GM12874 (cell line): ENCODE data around the gene FCHSD2.

Experiments
- TF ChIP-seq, protein P1 (sequence below): IDR thresholded peaks from 2 replicates; pipeline ENCODE4 v1.5.1; 2011; ENCODE audit warnings: low read depth, mild to moderate bottlenecking, control low read depth, low read length, moderate library complexity; ENCODE audit not compliant: insufficient read depth

The FCHSD2 gene

DNA sequence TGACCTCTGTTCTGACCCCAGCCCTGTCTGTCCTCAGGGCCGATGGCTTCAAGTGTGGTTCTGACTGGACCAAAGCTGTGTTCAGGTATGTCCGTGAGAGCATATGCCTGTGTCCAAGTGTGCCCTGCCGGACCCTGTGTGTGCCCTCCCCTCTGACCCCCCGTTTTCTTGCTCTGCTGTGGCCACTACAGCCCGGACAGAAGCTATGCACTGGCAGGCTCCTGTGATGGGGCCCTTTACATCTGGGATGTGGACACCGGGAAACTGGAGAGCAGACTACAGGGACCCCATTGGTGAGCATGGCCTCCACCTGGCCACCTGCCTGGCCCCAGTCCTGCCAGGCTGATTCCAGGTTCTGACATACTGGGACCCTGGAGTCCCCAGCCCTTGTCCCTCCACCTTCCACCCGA is 313.4 kb downstream of the FCHSD2 start:
- TF ChIP-seq, protein P1, sequence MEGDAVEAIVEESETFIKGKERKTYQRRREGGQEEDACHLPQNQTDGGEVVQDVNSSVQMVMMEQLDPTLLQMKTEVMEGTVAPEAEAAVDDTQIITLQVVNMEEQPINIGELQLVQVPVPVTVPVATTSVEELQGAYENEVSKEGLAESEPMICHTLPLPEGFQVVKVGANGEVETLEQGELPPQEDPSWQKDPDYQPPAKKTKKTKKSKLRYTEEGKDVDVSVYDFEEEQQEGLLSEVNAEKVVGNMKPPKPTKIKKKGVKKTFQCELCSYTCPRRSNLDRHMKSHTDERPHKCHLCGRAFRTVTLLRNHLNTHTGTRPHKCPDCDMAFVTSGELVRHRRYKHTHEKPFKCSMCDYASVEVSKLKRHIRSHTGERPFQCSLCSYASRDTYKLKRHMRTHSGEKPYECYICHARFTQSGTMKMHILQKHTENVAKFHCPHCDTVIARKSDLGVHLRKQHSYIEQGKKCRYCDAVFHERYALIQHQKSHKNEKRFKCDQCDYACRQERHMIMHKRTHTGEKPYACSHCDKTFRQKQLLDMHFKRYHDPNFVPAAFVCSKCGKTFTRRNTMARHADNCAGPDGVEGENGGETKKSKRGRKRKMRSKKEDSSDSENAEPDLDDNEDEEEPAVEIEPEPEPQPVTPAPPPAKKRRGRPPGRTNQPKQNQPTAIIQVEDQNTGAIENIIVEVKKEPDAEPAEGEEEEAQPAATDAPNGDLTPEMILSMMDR, result no peak

DNA sequence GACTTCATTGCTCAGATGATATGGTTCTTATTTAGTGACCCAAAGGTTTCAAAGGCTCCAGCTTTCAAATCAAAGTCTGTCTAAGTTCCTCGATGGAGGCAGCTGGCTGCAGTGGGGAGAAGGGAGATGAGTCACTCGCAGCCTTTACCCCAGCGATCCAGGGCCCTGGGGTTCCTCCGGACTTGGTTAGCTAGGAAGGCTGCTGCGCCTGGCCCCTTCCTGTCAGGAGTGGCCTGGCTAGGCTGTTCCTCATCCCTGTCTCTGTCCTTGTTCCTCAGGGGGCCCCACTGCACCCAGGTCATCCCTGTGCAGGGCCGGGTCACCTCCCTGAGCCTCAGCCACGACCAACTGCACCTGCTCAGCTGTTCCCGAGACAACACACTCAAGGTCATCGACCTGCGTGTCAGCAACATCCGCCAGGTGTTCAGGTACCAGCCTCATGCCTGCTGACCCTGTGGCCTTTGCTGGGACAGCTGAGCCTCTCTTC is 314.0 kb downstream of the FCHSD2 start:
- TF ChIP-seq, protein P1, result no peak

DNA sequence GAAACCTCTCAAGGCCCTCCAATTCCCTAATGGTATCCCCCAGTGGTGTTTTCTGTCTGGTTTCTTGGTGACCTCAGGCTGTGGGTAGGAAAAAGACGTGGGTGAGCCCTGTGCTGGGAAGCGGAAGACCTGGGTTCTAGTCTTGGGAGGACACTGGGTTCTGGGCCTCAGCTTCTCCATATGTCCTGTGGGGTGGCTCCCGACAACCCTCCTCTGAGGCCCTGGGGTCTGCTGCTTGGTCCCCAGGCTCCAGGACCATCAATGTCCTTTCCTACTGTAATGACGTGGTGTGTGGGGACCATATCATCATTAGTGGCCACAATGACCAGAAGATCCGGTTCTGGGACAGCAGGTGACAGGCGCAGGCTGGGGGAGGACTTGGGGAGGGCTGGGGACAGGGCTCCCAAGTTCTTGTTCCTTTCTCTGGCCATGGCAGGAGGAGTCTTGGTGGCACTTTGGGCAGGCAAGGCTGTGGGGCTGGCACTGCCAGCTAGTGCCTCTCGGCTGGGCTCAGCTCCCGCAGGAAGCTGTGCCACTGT is 315.1 kb downstream of the FCHSD2 start:
- TF ChIP-seq, protein P1, result no peak

DNA sequence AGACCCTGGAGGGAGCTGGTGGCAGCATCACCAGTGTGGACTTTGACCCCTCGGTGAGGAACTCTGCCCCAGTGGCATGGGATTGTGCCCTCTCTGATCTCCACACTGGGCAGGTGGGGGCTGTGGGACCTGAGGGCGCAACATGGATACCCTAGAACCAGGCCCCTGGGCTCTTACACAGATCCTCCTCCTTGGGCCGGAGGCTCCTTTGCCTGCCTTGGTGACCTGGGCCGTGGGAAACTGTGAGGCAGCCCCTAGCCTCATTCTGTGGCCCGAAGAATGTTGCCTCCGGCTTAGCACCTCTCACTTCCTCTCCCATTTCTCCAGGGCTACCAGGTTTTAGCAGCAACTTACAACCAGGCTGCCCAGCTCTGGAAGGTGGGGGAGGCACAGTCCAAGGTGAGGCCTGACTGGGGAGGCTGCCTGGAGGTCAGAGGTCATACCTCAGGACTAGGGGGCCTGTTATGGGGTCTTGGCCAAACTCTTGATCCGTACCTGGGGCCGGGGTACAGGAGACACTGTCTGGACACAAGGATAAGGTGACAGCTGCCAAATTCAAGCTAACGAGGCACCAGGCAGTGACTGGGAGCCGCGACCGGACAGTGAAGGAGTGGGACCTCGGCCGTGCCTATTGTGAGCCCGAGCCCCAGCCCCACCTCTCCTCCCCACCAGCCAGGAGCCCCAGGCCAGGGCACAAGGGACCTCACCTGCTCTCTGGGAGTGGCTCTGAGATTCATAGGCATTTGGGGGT is 315.8 kb downstream of the FCHSD2 start:
- TF ChIP-seq, protein P1, result no peak

DNA sequence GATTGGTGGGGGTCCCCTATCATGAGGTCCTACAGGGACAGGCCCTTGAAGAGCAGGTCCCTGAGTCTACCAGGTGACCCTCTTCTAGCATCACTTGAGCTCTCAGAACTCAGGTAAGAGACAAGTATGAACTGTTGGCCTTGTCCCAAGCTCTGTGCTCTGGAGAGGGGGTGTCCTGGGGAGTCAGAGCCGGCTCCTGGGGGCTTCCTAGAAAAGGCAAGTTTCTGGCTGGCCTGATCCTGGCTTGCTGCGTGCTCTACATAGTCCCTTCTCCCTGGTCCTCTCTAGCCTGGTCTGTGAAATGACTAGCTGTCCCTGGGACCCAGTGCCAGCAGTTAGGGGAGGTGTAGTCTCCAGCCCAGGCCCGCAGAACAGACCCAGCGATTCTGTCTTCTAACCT is 316.5 kb downstream of the FCHSD2 start:
- TF ChIP-seq, protein P1, result no peak

DNA sequence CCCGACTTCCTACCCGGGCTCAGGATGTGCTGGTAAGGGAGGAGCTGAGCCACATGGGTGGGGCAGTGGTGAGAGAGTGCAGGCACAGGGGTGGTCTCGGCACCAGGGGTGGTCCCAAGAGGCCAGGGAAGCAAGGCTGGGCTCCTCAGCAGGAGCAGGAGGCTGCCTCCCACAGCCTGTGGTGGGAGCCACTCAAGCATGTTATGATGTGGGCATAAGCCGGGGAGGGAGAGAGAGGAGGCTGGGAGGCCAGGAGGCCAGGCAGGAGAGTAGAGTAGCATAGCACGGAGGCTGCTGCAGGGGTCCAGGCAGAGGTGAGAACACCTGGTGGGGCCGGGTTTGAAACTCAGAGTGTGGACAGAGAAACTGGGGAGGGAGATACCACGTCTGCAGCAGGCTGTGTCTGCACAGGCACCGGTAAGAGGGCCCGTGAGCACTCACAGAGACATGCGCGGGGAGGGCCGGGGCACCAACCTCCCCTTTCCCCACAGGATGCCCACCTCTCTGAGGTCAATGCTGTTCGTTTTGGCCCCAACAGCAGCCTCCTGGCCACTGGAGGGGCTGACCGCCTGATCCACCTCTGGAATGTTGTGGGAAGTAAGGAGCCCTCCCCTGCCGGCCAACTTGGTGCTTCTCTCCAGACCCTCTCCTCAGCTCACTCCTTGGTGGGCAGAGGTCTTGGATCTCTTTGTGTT is 317.2 kb downstream of the FCHSD2 start:
- TF ChIP-seq, protein P1, result no peak

DNA sequence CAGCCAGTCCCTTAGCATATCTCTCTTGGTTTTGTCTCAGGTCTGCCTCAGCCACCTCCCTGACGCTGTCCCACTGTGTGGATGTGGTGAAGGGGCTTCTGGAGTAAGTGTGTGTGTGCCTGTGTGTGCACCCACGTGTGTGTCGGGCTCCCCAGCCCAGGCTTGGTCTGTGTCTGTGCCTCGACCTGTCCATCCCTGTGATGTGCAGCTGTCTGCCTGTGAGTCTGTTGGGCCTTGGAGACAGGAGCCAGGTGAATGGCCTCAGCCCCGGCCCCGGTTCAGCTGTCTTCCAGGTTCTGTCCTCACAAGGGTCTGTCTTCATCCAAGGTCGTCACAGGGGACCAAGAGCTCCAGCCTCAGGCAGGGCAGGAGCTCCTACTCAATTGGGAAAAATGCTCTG is 318.1 kb downstream of the FCHSD2 start:
- TF ChIP-seq, protein P1, result no peak
